RWPE1 (cell line): ENCODE measurements around the gene NEK10.

Experiments
- CTCF ChIA-PET: fragments of 350-600 bp; sonication (Branson Sonifier 250); formaldehyde crosslinking; extraction: SDS; loops from one replicate; lab custom pipeline; 2021; lab: Yijun Ruan, JAX
- POLR2A ChIA-PET: fragments of 400-600 bp; formaldehyde crosslinking; extraction: SDS; loops from one replicate; lab custom pipeline; 2020; ENCODE audit warnings: antibody characterized with exemption; ENCODE audit not compliant: low non-redundant PET; lab: Yijun Ruan, JAX
- DNase-seq: peaks from one replicate; pipeline ENCODE4 v3.0.0; 2012; ENCODE audit warnings: low spot score
- H3K27ac ChIP-seq: fragments of 450-650 bp; 2 replicates; pipeline ENCODE4 v1.5.1; 2017
- TF ChIP-seq, protein P1 (sequence below): fragments of 450-650 bp; conservative IDR thresholded peaks from 2 replicates; pipeline ENCODE4 v1.5.1; 2017; ENCODE audit warnings: low read depth, mild to moderate bottlenecking

NEK10 gene

DNA sequence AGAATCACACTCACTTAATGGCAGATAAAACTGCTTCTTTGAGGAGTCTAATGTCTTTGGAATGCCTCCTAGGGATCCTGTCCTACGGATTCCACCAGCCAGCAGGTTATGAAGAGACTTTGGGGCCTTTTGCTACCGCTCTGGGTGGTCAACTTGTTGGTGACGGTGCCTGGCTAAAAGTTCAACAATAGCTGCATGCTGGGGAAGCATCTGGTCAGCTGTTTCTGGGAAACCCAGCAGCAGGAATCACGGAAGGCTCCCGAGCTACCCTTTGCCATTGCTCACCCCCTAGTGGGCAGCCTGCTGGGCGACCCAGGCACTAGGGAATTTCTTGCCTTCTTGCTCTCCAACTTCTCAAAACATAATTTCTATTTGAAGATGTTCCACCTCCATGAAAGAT, 263.3 kb downstream of the NEK10 start:
- no peak overlapping the region for H3K27ac ChIP-seq
- DNase-seq, result no peak
- ChIA-PET POLR2A (no interaction called here), CTCF (interaction anchor here (0.6 to 0.7 kb wide), 2 partner anchors 148 to 1004 kb away, joined by 3 read pairs; no protein-coding TSS in a partner anchor)
- TF ChIP-seq, protein P1, sequence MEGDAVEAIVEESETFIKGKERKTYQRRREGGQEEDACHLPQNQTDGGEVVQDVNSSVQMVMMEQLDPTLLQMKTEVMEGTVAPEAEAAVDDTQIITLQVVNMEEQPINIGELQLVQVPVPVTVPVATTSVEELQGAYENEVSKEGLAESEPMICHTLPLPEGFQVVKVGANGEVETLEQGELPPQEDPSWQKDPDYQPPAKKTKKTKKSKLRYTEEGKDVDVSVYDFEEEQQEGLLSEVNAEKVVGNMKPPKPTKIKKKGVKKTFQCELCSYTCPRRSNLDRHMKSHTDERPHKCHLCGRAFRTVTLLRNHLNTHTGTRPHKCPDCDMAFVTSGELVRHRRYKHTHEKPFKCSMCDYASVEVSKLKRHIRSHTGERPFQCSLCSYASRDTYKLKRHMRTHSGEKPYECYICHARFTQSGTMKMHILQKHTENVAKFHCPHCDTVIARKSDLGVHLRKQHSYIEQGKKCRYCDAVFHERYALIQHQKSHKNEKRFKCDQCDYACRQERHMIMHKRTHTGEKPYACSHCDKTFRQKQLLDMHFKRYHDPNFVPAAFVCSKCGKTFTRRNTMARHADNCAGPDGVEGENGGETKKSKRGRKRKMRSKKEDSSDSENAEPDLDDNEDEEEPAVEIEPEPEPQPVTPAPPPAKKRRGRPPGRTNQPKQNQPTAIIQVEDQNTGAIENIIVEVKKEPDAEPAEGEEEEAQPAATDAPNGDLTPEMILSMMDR, result no peak

DNA sequence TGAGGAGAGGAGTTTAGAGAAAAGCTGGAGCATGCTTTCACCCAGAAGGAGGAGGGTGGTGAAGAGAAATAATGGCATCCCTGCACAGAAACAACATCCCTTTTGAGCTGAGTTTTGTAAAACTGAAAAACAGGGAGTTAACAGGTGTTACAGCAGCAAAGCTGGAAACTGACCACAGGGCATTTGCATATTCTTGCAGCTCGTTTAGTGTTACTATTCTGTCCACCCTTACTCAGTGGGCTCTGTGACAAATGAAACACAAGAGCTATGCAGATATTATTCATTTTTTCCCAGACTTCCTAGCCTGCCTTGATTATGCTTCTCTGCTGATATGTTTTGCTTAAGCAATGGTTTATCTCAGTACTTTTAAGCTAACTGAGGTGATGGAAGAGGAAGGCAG, 272.0 kb downstream of the NEK10 start:
- no peak for DNase-seq
- ChIA-PET POLR2A (no interaction called here), CTCF (no interaction called here)
- no peak overlapping the region for H3K27ac ChIP-seq
- TF ChIP-seq, protein P1, result no peak

DNA sequence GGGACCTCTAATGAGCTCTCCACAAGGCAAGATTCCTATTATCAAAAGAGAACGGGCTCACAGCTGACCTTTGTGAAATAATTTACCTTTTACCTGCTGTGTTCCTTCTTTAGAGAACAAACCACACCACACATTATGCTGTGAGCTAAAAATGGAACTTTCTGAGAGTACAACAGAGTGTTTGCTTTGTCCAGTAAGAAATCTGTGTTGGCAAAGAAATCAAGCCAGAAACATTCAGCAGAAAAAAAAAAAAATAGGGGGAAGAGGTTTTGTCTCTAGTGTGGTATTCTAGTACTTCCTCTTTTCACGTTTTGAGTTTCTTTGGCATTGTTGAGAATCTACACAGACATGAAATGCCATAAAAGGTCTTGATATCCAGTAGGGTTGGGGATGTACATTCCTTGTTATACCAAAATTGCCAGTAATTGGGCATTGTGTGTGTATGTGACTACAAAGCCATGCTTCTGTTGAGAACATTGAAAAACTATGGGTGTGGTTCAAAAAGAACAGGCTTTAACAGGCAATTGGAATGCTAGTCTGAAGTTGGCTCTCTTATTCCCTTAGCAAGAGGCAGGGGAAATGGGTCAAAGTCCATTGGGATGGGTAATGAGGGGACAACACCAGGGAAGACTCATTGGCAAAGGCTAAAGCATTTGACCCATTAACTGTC, 273.5 kb downstream of the NEK10 start:
- ChIA-PET CTCF (interaction anchor here (0.7 kb wide), 1 partner anchor 15 kb away, joined by 3 read pairs; no protein-coding TSS in a partner anchor), POLR2A (no interaction called here)
- no peak overlapping the region for H3K27ac ChIP-seq
- no peak for DNase-seq
- TF ChIP-seq, protein P1, result no peak

DNA sequence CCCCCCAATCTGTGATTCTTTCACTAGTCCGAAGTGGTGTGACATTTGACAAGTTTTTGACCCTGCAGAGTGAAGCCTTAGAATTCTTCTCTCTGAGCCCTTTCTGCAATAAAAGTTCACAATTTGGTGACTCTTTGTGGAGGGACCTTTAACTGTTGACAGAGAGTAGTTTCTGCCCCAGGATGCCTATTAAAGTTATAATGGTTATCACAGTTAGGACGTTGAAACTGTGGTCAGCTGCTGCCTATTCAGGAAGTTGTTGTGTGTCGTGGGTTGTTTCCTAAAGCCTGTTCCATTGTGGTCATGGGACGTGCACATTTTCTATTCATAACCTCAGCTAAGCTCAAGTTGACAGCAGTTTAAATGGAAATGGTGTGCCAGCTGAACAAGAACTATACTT, 274.5 kb downstream of the NEK10 start:
- POLR2A ChIA-PET, result no interaction called here
- no peak overlapping the region for H3K27ac ChIP-seq
- TF ChIP-seq, protein P1, result no peak
- CTCF ChIA-PET, result interaction anchor here (0.6 kb wide), 1 partner anchor 460 kb away, joined by 3 read pairs; no protein-coding TSS in a partner anchor
- DNase-seq, result no peak

- no peak overlapping the region for H3K27ac ChIP-seq
- POLR2A ChIA-PET, result no interaction called here
- TF ChIP-seq, protein P1, result no peak
- no peak for DNase-seq
- CTCF ChIA-PET, result no interaction called here
Measured at GRCh38 chr3:27093771-27094170, 275.4 kb downstream of the NEK10 start.

- no peak overlapping the region for H3K27ac ChIP-seq
- CTCF ChIA-PET, result no interaction called here
- DNase-seq, result no peak
- TF ChIP-seq, protein P1, result no peak
- POLR2A ChIA-PET, result no interaction called here
Measured at GRCh38 chr3:27090275-27091041, 278.7 kb downstream of the NEK10 start.
